Left lung (tissue), 10 donors: ENCODE results near the gene UBE2M. TPM values are rescaled to one million over a fixed set of nuclear protein-coding genes. Genes with fewer than 3 reads are reported as not detected.

Experiments
- ATAC-seq: fragments of 200-7000 bp; cut with Tn5 transposase; one replicate; pipeline ENCODE4 v1.9.1; 2020; ENCODE audit warnings: moderate library complexity
- DNase-seq, 4 donors: peaks; one replicate each; pipeline ENCODE4 v3.0.0-alpha.2; 2013 to 2020
- H3K27ac ChIP-seq, 2 donors: fragments of 200-600 bp; sonication (generic) in 1 of 2; one replicate each; pipeline versions ENCODE4 v1.5.0 to v1.8.0; 2020 to 2021
- H3K27me3 ChIP-seq, 2 donors: fragments of 200-600 bp; sonication (generic) in 1 of 2; one replicate each; pipeline versions ENCODE4 v1.5.0 to v1.8.0; 2020 to 2021
- H3K36me3 ChIP-seq, 2 donors: fragments of 200-600 bp; sonication (generic) in 1 of 2; one replicate each; pipeline versions ENCODE4 v1.5.0 to v1.8.0; 2020 to 2021
- H3K4me1 ChIP-seq, 2 donors: fragments of 200-600 bp; one replicate each; pipeline ENCODE4 v1.8.0; 2021
- H3K4me3 ChIP-seq, 2 donors: fragments of 200-600 bp; sonication (generic) in 1 of 2; one replicate each; pipeline versions ENCODE4 v1.5.0 to v1.8.0; 2020 to 2021; ENCODE audit warnings: mild to moderate bottlenecking in 1 of 2
- H3K9me3 ChIP-seq, 2 donors: fragments of 200-600 bp; sonication (generic) in 1 of 2; one replicate each; pipeline versions ENCODE4 v1.5.0 to v1.8.0; 2020 to 2021
- intact Hi-C, 2 donors: fragments of 100-400 bp; cut with DNase I; formaldehyde crosslinking; loops; one replicate each; pipeline versions ENCODE4 v1.11.2 to v1.14.2; 2022
- polyA plus RNA-seq, 6 donors: library from polyadenylated mRNA; unstranded; fragments of 120-200 nt; gene quantifications; one replicate each; pipeline ENCODE4 v1.2.1, GENCODE V29; 2013; ENCODE audit not compliant: insufficient read length in 6 of 6
- total RNA-seq, 2 donors: library from RNA; stranded (reverse); fragmentation: NEBNext Ultra II Directional; extraction: Animal tissue kit (Norgen Biotek cat#: 25700); gene quantifications; one replicate each; pipeline ENCODE4 v1.2.1, GENCODE V29; 2021
- TF ChIP-seq, protein P1 (sequence below), 2 donors: fragments of 200-600 bp; sonication (generic) in 1 of 2; IDR thresholded peaks; one replicate each; pipeline versions ENCODE4 v1.5.0 to v1.8.0; 2021; ENCODE audit warnings: antibody characterized with exemption in 2 of 2
- donor health status: DM: no; HTN: yes; CAD: no.
- donor health status: DM: no; HTN: no; CAD: no.

Gene UBE2M
- total and polyA plus RNA-seq, 8 donors: 54.9 to 85.9 (median 74.0) TPM

- peaks cover 24 to 52% of the 10 kb centered on the region in 2 donors for H3K4me1 ChIP-seq
- intact Hi-C loops: no loop called here
Measured at GRCh38 chr19:58555369-58555885, 3.0 kb downstream of the UBE2M start.

DNA sequence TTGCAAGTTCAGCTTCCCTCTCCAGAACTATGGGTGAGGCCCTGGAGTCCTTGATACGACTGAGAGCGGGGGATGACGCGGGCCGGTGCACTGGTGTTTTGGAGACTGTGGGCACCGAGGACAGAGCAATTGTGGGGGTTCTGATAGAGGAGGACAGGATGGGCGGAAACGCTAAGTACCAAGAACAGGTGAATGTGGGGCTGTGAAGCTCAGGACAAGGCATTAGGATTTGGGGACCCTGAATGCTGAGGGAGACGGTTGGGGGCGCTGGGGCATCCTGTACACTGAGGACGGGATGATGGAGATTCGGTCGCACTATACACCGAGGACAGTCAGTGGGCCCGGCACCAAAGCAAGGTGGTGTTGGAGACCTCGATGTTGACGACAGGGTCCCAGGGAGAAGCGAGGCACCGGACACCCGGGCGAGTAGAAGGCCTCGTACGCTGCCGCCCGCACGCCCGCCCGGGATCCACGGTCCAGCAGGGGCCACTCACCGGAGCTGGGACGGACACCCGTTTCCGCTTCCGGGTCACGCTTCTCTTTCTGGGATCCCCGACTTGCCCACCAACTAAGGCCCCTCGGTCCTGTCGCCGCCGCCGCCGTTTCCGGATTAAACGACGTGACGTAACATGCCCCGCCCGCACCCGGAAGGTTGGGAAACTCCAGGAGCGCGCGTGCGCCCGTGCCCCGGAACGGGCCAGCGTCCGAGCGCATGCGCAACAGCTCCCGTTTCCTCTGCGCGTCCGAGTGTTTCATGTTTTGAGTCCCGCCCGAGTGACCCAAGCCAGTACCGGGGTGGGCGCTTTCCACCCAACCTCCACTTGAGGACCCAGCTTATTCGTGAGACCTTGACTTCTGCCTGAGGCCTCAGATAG lies 3.7 kb downstream of the UBE2M start, which contains the start of gene CHMP2A:
Gene CHMP2A (minus strand): TSS at position 612 of the 875 bp plus-strand sequence. CDS start 893 bp downstream, outside the sequence.
- intact Hi-C loops: no loop called here

More at GRCh38 chr19:58555369-58555885, 3.0 kb downstream of the UBE2M start:
- H3K4me3 ChIP-seq: peak overlapping the region; percentile 76 to 82
- TF ChIP-seq, protein P1, sequence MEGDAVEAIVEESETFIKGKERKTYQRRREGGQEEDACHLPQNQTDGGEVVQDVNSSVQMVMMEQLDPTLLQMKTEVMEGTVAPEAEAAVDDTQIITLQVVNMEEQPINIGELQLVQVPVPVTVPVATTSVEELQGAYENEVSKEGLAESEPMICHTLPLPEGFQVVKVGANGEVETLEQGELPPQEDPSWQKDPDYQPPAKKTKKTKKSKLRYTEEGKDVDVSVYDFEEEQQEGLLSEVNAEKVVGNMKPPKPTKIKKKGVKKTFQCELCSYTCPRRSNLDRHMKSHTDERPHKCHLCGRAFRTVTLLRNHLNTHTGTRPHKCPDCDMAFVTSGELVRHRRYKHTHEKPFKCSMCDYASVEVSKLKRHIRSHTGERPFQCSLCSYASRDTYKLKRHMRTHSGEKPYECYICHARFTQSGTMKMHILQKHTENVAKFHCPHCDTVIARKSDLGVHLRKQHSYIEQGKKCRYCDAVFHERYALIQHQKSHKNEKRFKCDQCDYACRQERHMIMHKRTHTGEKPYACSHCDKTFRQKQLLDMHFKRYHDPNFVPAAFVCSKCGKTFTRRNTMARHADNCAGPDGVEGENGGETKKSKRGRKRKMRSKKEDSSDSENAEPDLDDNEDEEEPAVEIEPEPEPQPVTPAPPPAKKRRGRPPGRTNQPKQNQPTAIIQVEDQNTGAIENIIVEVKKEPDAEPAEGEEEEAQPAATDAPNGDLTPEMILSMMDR (IDR thresholded peaks at IDR 0.05): no peak
- peaks cover 0 to 54% of the 10 kb centered on the region in 2 donors for H3K36me3 ChIP-seq
- no peak for DNase-seq
- no peak for ATAC-seq
- H3K27ac ChIP-seq: peak overlapping the region; percentile 91 to 96
- H3K9me3 ChIP-seq: no peaks in the 10 kb centered on the region
- H3K27me3 ChIP-seq: no peaks in the 10 kb centered on the region

DNA sequence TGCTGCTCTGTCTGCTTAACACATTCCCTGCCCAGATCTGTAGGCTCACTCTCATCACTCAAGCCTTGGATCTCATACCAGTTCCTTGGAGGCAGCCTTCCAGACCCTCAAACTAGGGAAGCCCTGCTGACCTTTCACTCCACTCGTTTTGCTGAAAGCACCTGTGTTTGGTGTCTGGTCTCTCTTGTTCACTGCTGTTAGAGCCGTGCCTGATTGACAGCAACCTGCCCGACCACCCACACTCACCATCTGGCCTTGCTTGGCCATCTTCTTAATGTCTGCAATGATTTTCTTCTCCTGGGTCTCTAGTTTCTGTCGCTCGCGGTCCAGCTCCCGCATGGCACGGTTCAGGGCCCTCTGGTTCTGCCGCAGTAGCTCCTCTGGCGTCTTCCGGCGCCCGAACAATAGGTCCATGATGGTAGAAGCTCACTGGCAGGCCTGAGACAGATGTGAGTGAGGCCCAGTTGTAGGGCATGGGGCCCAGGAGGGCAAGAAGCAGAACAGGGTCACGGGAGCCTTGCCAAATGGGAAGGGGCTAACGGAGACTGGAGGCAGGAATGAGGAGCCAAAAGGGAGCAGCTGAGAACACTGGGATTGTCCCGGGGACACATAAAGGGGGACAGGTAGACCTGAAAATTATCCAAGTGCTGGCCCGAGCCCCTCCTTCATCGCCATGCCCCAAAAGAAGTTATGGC lies 4.5 kb downstream of the UBE2M start:
- intact Hi-C loops: no loop called here
- DNase-seq (no peak), ATAC-seq (no peak)
- Histone ChIP-seq H3K4me3 (peak overlapping the region; percentile 76 to 82), H3K4me1 (peaks cover 24 to 43% of the 10 kb centered on the region in 2 donors), H3K27ac (peak overlapping the region; percentile 91 to 96), H3K36me3 (peaks cover 0 to 69% of the 10 kb centered on the region in 2 donors), H3K9me3 (no peaks in the 10 kb centered on the region), H3K27me3 (no peaks in the 10 kb centered on the region)
- TF ChIP-seq, protein P1 (IDR thresholded peaks at IDR 0.05): no peak

More for the DNA sequence above, 3.7 kb downstream of the UBE2M start, which contains the start of gene CHMP2A:
- ATAC-seq (peak; percentile 44), DNase-seq (peak; percentile 96 to 99 (median 98))
- TF ChIP-seq, protein P1 (IDR thresholded peaks at IDR 0.05): no peak
- Histone ChIP-seq H3K27me3 (no peaks in the 10 kb centered on the region), H3K4me3 (peak within 1 kb of the TSS; percentile 76 to 82), H3K4me1 (peaks cover 24 to 48% of the 10 kb centered on the region in 2 donors), H3K36me3 (peaks cover 0 to 61% of the 10 kb centered on the region in 2 donors), H3K27ac (peak within 1 kb of the TSS; percentile 91 to 96), H3K9me3 (no peaks in the 10 kb centered on the region)

DNA sequence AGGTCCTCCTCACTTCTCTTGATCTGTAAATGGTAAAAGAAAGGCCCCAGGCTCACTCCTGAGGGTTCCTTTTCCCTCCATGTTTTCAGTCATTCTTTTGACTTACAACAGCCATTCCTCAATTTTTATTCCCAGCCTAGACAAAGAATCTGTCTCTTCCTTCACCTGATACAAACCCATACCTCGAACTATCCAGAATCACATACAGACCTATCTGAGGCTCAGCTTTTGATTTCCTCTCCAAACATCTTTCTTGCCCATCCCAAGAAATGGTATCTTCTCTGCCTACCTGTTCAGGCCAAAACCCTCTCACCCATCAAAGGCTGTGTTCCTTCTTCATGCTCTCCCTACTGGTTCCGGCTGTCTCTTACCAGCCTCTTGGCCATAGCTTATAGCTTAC lies 5.8 kb downstream of the UBE2M start:
- Histone ChIP-seq H3K27me3 (no peaks in the 10 kb centered on the region), H3K4me3 (no peak overlapping the region), H3K27ac (no peak overlapping the region), H3K4me1 (peaks cover 24 to 43% of the 10 kb centered on the region in 2 donors), H3K9me3 (no peaks in the 10 kb centered on the region), H3K36me3 (peaks cover 0 to 82% of the 10 kb centered on the region in 2 donors)
- TF ChIP-seq, protein P1 (IDR thresholded peaks at IDR 0.05): no peak
- ATAC-seq: no peak
- intact Hi-C loops: no loop called here
- DNase-seq: no peak
